Measurements from ENCODE around the gene ACBD3. TPM values are rescaled to one million over a fixed set of nuclear protein-coding genes. Genes with fewer than 3 reads are reported as not detected.

Gene ACBD3
- total RNA-seq, 1 experiment from 2014 or later = 48.8 TPM

DNA sequence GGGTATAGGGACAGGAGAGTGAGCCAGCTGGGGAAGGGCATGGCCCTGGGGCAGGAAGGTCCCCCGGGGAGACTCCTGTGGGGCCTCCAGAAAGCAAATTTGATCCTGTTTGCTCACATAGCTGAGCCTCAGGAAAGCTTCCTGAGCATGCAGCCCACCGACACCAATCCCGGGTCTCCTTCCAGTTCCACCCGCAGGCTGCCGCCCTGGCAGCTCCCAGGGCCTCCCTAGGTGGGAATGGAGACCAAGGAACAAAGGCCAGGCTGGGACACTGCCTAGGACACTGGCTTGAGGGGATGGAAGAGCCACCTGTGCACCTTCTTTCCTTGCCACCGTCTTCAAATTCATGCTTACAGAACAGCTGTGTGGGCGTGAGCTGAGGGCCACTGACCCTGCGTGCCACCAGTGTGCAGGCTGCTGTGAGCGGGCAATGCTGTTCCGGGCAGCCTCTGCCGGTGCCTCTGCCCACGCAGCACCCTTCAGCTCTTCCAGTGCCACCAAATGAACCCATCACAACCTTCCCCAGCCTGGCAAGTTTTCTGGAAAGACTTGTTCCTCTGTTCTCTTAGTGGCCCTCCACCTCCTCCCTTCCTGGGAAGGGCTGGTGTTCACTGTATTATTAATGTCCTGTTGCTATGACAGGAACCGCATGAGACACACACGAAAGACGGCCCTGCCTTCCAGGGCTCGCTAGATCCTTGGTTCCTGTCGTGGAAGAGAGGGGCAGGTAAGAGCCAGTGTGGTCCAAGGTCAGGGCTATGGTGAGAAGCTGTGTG is 53.6 kb downstream of the ACBD3 start:
- Histone ChIP-seq H3K27me3 (no peaks in the 10 kb centered on the region), H3K9me3 (replicated peaks) (no peaks in the 10 kb centered on the region), H3K36me3 (no peaks in the 10 kb centered on the region), H3K4me3 (no peak overlapping the region), H3K4me1 (peaks cover 21% of the 10 kb centered on the region), H3K27ac (no peak overlapping the region)
- no peak for DNase-seq

DNA sequence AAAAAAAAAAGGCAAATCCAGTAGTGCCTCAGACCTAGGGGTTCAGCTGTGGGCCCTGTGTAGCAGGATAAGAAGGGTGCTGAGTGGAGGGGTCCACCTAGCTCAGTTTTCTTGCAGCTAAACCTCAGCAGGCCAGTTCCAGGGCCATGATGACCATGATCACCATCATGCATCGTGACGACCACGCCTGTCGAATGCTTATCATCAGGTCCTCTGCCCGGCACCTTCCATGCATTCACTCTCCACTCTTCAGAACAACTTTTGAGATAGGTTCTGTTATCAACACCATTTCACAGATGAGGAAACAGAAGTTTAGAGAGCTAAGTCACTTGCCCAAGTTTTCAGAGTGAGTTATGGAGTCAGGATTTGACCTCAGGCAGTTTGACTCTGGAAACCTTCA is 54.9 kb downstream of the ACBD3 start:
- no peaks in the 10 kb centered on the region for H3K36me3 ChIP-seq
- H3K4me3 ChIP-seq = no peak overlapping the region
- DNase-seq = no peak
- H3K27me3 ChIP-seq = no peaks in the 10 kb centered on the region
- H3K9me3 ChIP-seq (replicated peaks) = no peaks in the 10 kb centered on the region
- H3K27ac ChIP-seq = no peak overlapping the region
- H3K4me1 ChIP-seq = peaks cover 25% of the 10 kb centered on the region

DNA sequence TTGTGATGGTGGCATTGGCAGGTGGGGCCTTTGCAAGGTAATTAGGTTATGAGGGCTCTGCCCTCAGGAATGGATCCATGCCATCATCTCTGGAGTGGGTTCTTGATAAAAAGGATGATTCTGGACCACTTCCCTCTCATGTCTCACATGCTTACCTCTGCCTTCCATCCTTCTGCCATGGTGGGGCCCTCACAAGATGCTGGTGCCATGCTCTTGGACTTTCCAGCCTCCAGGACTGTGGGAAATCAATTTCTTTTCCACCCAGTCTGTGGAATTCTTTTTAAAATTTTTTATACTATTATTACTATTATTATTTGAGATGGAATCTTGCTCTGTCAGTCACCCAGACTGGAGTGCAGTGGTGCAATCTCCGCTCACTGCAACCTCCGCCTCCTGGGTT is 57.3 kb downstream of the ACBD3 start:
- Histone ChIP-seq H3K4me3 (no peak overlapping the region), H3K36me3 (no peaks in the 10 kb centered on the region), H3K9me3 (replicated peaks) (no peaks in the 10 kb centered on the region), H3K4me1 (peaks cover 30% of the 10 kb centered on the region), H3K27ac (no peak overlapping the region), H3K27me3 (no peaks in the 10 kb centered on the region)
- no peak for DNase-seq

DNA sequence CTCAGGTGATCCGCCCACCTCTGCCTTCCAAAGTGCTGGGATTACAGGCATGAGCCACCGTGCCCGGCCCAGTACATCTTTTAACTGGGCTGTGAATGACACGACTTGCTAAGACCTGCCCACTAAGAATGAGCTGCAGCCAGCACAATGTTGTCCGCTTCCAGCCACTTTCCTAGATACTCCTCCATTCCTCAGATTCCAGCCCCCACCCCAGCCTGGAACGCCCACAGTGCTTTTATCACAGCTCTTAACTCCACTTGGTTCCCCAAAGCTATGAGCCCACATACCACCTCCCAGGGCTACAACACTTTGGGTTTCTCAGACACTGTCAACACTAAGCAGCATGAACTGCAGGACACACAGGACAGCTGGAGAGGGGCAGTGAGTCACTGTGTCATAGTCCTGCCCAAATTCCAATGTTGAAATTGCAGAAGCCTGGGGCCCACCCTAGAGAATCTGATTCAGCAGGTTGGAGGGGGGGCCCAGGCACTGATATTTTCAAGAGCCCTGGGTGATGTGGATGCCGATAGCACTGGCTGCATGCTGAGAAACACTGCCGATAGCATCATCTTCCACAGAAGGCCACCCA is 58.0 kb downstream of the ACBD3 start:
- H3K27ac ChIP-seq = no peak overlapping the region; the same call in 1 of the 2 replicates
- H3K4me1 ChIP-seq = peaks cover 30% of the 10 kb centered on the region
- H3K27me3 ChIP-seq = no peaks in the 10 kb centered on the region

DNA sequence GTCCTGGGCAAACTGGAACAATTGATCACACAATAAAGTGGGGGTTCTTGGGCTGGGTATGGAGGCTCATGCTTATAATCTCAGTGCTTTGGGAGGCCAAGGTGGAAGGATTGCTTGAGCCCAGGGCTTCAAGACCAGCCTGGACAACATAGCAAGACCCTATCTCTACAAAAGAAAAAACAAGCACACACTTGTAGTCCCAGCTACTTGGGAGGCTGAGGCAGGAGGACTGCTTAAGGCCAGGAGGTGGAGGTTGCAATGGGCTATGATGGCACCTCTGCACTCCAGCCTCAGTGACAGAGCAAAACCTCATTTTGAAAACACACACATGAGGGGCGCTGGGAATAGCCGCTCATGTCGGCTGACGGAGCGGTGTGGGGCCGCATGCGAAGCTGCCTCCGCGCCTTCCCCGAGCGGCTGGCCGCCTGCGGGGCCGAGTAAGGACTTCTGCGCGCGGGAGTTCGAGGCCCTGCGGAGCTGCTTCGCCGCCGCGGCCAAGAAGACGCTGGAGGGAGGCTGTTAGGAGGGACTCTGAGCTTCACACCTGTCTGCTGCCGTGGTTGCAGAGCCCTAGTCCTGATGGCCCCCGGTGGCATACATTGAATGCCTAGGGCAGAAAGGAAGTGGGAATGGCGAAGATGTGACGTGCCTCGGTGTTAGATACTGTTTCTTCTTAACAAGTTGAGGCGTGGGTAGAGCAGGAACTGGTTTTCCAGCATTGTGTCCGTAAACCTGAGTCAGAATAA is 59.5 kb downstream of the ACBD3 start:
- no peak overlapping the region for H3K27ac ChIP-seq
- peaks cover 21% of the 10 kb centered on the region for H3K4me1 ChIP-seq
- DNase-seq = no peak
- H3K27me3 ChIP-seq = no peaks in the 10 kb centered on the region
- no peaks in the 10 kb centered on the region for H3K9me3 ChIP-seq (replicated peaks)
- H3K36me3 ChIP-seq = no peaks in the 10 kb centered on the region
- no peak overlapping the region for H3K4me3 ChIP-seq

More for the DNA sequence above, 58.0 kb downstream of the ACBD3 start:
- peak; percentile 71 to 78 for DNase-seq
- Histone ChIP-seq H3K4me3 (no peak overlapping the region), H3K9me3 (replicated peaks) (no peaks in the 10 kb centered on the region), H3K36me3 (no peaks in the 10 kb centered on the region)

DNA sequence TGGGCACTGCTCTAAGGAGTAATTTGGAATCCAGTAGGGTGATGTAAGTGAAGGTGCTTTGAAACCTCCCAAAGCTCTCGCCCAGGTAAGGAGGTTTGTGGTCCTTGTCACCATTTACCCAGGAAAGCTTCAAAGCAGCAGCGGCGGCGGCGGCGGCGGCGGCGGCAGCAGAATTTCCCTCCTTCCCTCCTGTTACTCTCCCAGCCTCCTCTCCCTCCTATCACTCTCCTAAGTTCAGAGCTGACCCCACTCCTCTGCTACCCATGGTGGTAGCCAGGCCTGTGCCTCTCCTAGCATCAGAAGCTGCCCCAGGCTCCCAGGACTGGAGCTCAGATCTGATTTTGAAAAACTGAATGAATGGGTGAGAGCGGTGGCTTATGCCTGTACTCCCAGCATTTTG is 60.7 kb downstream of the ACBD3 start:
- DNase-seq = no peak
- Histone ChIP-seq H3K27ac (no peak overlapping the region), H3K27me3 (no peaks in the 10 kb centered on the region), H3K9me3 (replicated peaks) (no peaks in the 10 kb centered on the region), H3K4me3 (no peak overlapping the region), H3K4me1 (peaks cover 21% of the 10 kb centered on the region), H3K36me3 (no peaks in the 10 kb centered on the region)

DNA sequence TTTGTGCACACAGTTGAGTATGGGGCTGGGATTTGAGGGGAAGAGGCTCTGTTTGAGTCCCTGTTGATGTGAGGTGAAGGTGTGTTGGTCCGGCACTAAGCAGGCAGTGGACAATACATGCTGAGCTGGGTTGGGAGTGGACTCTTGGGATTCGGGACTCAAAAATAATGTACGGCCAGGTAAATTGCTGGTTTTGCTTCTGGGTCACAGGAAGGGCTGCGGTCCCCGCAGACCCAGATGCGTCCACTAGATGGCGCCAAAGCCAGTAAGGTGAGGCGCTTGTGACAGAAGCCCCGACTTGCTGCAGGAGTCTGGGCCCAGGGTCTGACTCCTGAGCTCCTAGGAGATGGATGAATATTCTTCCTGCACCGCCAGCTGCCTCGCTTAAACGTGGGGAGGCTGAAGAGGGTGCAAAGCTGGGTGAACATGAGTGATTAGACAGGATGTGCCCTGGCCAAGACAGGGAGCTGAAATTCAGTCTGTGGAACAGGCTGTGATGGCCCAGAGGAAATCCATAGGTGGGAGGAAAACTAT is 61.4 kb downstream of the ACBD3 start:
- peak; percentile 85 to 93 for DNase-seq
- no peak overlapping the region for H3K4me3 ChIP-seq
- H3K9me3 ChIP-seq (replicated peaks) = no peaks in the 10 kb centered on the region
- H3K27ac ChIP-seq = no peak overlapping the region
- H3K36me3 ChIP-seq = no peaks in the 10 kb centered on the region
- peaks cover 21% of the 10 kb centered on the region for H3K4me1 ChIP-seq
- H3K27me3 ChIP-seq = no peaks in the 10 kb centered on the region

DNA sequence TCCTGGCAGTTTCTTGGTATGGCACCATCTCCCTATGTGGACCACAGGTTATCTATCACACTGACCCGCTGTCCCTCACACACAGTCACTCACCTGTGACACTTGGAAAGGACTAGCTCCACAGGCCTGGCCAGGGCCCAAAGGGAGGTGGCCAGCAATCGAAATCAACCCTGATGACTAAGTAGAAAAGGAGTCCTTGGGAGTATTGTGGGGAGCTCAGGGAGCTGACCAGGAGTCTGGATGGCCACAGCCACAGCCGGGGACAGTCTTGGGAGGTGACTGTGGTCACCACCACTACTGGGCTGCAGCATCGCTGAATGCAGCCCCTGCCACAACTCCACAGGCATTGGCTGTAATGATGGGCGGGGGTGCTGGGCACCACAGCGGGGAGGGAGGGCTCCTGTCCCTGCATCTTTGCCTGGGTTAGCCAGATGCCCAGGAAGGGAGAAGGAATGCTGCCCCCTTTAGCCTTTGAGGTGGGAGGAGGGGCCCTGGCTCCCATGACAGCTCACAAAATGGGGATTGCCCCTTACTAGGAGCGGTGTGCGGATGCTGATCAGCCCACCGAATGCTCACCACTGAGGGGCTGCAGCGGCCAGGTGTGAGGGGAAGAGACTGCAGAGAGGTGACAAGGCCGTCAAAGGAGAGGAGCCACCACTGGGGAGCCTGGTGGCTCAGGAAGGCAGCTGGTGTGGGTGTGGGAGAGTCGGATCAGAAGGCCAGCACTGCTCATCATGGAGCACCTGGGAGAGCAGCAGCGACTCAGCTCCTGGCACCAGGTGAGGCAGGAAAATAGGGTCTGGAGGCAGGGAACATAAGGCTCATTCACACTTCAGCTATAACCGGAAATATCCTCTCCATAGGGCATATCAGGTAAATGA is 62.7 kb downstream of the ACBD3 start:
- H3K4me1 ChIP-seq = peaks cover 18% of the 10 kb centered on the region
- H3K27me3 ChIP-seq = no peaks in the 10 kb centered on the region
- no peaks in the 10 kb centered on the region for H3K9me3 ChIP-seq (replicated peaks)
- no peak overlapping the region for H3K27ac ChIP-seq
- H3K36me3 ChIP-seq = no peaks in the 10 kb centered on the region
- no peak for DNase-seq
- H3K4me3 ChIP-seq = no peak overlapping the region

DNA sequence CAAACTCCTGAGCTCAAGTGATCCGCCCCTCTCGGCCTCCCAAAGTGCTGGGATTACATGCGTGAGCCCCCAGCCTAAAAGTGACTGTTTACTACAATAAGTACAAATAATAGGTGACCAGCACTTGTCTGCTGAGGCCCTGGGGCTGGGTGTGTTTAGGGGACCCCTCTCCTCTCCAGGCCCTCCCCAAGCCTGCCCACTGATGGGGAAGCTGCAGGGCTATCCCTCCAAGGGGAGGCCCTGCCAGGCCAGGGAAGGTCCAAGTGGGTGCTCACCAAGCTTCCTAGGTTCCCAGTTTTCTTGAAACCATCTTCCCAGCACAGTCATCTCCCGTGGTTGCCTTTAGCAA is 63.4 kb downstream of the ACBD3 start:
- peaks cover 13% of the 10 kb centered on the region for H3K4me1 ChIP-seq
- no peak overlapping the region for H3K27ac ChIP-seq
- H3K36me3 ChIP-seq = no peaks in the 10 kb centered on the region
- no peaks in the 10 kb centered on the region for H3K27me3 ChIP-seq
- H3K9me3 ChIP-seq (replicated peaks) = no peaks in the 10 kb centered on the region
- H3K4me3 ChIP-seq = peak overlapping the region; percentile 67
- DNase-seq = no peak

DNA sequence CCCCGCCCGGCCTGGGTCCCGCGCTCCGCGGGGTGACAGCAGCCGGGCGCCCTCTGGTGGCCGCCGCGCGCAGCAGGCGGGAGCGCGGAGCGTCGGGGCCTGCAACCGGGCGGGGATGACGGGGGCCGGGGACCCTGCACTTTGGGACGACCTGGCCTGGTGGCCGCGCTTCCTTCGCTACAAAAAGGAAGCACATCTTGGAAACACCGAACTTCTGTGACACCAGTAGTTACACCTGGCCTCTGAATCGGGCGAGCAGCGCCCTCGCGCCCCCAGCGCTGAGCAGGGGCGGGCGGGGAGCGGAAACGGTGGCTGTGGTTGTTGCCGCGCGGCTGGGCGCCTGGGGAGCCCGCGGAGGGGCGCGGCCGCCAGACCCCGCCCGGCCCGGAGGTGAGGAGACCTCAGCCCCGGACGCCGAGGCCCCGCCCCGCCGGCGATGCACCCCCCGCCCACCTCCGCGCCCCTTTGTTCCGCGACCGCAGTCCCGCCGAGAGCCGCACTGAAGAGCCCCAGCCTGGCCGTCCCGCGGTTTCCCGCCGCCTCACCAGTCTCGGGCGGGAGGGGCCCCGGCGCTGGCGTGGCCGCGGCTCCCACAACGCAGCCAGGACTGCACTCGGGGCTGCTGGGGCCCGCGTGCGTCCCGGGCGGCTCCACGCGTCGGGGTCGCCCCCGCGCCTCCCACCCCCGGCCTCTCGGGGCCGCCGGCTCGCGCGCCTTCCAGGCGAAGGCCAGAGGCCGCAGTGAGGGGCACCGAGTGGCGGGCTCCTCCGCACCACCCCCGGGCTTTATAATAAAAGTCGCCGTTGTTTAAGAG is 64.7 kb downstream of the ACBD3 start:
- H3K27ac ChIP-seq = peak overlapping the region; percentile 50

DNA sequence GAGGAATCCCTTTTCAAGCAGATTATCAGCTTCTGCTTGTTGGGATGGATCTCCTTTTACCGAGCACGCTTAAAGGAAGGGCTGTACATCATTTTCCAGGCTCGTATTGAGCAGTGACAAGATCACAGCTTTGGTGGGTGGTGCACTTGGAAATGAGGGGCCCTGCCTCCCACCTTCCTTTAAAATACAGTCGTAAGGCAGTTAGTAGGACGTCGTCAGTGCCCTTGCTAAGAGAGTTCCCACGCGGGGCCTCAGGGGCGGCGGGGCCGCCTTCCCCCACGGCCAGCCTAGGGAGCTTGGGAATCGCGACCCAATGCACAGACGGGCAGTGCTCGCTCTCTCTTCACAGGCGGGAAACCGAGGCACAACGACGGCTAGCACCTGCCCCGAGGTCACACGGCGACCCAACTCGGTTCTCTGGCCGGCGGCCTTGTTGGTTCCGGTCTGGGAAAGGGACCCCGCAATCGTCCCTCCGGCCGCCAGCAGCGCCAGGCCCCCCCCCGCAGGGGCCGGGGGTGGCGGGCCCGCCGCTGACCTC is 65.4 kb downstream of the ACBD3 start:
- Histone ChIP-seq H3K4me3 (peak overlapping the region; percentile 67), H3K27ac (no peak overlapping the region), H3K36me3 (no peaks in the 10 kb centered on the region), H3K9me3 (replicated peaks) (no peaks in the 10 kb centered on the region), H3K4me1 (peaks cover 10% of the 10 kb centered on the region), H3K27me3 (no peaks in the 10 kb centered on the region)
- DNase-seq = no peak

More for the DNA sequence above, 64.7 kb downstream of the ACBD3 start:
- H3K4me1 ChIP-seq = peaks cover 10% of the 10 kb centered on the region
- peak overlapping the region; percentile 67 for H3K4me3 ChIP-seq
- no peaks in the 10 kb centered on the region for H3K27me3 ChIP-seq
- no peaks in the 10 kb centered on the region for H3K36me3 ChIP-seq
- no peaks in the 10 kb centered on the region for H3K9me3 ChIP-seq (replicated peaks)
- peak; percentile 76 to 79 for DNase-seq

DNA sequence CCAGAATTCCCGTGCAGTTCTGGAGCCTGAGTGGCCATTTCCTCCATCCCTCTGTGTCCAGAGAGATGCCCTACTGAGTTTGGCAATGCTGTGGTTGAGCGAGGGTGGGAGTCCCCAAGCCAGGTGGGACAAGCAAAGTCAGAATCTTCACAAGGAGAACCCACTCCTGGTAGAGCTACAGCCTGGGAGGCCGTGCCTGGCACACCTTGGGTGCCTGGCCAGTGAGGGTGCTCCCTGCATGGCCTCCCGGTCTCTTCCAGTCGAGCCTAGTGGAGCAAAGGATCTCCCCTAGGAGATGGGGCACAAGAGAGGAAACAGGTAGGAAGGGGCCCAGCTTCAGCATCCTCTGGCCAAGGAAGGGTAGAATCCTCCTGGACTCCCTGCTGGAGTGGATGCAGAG is 66.1 kb downstream of the ACBD3 start:
- Histone ChIP-seq H3K4me1 (peaks cover 10% of the 10 kb centered on the region), H3K4me3 (no peak overlapping the region), H3K27ac (no peak overlapping the region), H3K27me3 (no peaks in the 10 kb centered on the region), H3K36me3 (no peaks in the 10 kb centered on the region), H3K9me3 (replicated peaks) (no peaks in the 10 kb centered on the region)
- no peak for DNase-seq

DNA sequence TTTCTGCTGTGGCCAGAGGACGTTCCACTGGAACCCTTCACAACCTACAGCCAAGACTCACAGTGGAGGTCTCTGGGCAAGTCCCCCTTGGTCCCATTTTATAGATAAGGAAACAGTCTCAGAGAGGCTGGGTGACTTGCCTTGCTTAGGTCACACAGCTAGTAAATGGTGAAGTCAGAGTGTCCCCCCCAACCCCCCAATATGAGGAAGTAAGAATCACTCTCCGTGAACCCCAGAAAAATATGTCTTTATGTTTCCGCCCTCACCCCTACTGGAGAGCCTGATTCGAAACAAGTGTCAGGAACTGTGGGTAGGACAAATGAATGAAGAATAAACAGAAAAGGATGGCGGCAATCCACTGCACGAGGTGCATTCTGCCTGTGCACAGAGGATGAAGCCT is 67.4 kb downstream of the ACBD3 start:
- H3K9me3 ChIP-seq (replicated peaks) = no peaks in the 10 kb centered on the region
- peaks cover 5% of the 10 kb centered on the region; the same call in 1 of the 2 replicates for H3K4me1 ChIP-seq
- H3K27me3 ChIP-seq = no peaks in the 10 kb centered on the region
- H3K4me3 ChIP-seq = no peak overlapping the region
- H3K36me3 ChIP-seq = no peaks in the 10 kb centered on the region
- DNase-seq = no peak
- H3K27ac ChIP-seq = no peak overlapping the region
